Ishikawa (cell line): Measurements from ENCODE around the gene PEX11B.

Source experiments
- CEBPB ChIP-seq: IDR thresholded peaks from 2 replicates; pipeline ENCODE4 v1.6.1; 2012
- CREB1 ChIP-seq: IDR thresholded peaks from 2 replicates; pipeline ENCODE4 v1.6.1; 2012; ENCODE audit warnings: low read depth
- EP300 ChIP-seq: IDR thresholded peaks from 2 replicates; pipeline ENCODE4 v1.6.1; 2012; ENCODE audit warnings: borderline replicate concordance
- FOXM1 ChIP-seq: IDR thresholded peaks from 2 replicates; pipeline ENCODE4 v1.6.1; 2012; ENCODE audit warnings: low read depth, borderline replicate concordance
- NFIC ChIP-seq: IDR thresholded peaks from 2 replicates; pipeline ENCODE4 v1.6.1; 2012
- RAD21 ChIP-seq: IDR thresholded peaks from 2 replicates; pipeline ENCODE4 v1.6.1; 2012; ENCODE audit warnings: low read depth
- TAF1 ChIP-seq: IDR thresholded peaks from 2 replicates; pipeline ENCODE4 v1.6.1; 2012; ENCODE audit warnings: low read depth, mild to moderate bottlenecking
- TCF12 ChIP-seq: IDR thresholded peaks from 2 replicates; pipeline ENCODE4 v1.6.1; 2012; ENCODE audit warnings: low read depth
- YY1 ChIP-seq: IDR thresholded peaks from 2 replicates; pipeline ENCODE4 v1.6.1; 2012; ENCODE audit warnings: low read depth
- TF ChIP-seq, protein P1 (sequence below): IDR thresholded peaks from 2 replicates; pipeline ENCODE4 v1.6.1; 2012; ENCODE audit warnings: low read depth, mild to moderate bottlenecking
- TF ChIP-seq, protein P2 (sequence below): IDR thresholded peaks from 2 replicates; pipeline ENCODE4 v1.6.1; 2012

DNA sequence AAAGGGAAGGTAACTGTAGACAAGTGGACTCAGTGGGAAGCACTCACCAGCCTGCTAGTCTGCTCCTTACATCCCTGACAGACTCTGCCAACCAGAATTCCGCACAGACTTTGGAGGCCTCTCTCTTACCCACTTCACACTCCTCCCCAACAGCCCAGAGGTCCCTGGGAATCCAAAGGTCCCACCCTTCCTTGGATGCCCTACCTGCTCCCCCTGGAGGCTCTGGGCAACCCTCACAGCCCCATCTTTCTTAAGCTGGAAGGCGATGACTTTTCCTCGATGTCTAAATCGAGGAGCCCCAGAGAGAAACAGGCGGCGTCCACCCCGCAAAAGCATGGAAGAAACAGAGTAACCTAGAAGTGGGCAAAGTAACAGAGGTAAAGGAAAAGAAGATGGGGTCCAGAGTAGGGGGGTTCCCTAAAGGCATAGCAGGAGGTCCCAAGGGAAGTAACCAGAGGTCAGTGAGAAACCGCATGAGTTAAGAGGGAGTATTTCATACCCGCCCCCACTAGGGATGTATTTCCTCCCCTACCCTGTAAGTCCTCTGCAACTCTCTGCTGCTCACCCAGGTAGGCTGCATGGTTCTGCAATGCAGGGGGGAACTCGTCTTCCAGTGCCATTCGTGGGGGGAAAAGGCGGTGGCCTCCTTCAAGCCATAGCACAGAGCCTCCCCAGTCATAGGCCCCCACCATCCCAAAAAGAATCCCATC, 17.1 kb downstream of the PEX11B start:
- no peak for TF ChIP-seq CREB1
- no peak for TF ChIP-seq TCF12
- TF ChIP-seq NFIC, result no peak
- TF ChIP-seq RAD21, result no peak
- no peak for TF ChIP-seq FOXM1
- no peak for TF ChIP-seq CEBPB
- TF ChIP-seq TAF1, result no peak
- TF ChIP-seq, protein P1, sequence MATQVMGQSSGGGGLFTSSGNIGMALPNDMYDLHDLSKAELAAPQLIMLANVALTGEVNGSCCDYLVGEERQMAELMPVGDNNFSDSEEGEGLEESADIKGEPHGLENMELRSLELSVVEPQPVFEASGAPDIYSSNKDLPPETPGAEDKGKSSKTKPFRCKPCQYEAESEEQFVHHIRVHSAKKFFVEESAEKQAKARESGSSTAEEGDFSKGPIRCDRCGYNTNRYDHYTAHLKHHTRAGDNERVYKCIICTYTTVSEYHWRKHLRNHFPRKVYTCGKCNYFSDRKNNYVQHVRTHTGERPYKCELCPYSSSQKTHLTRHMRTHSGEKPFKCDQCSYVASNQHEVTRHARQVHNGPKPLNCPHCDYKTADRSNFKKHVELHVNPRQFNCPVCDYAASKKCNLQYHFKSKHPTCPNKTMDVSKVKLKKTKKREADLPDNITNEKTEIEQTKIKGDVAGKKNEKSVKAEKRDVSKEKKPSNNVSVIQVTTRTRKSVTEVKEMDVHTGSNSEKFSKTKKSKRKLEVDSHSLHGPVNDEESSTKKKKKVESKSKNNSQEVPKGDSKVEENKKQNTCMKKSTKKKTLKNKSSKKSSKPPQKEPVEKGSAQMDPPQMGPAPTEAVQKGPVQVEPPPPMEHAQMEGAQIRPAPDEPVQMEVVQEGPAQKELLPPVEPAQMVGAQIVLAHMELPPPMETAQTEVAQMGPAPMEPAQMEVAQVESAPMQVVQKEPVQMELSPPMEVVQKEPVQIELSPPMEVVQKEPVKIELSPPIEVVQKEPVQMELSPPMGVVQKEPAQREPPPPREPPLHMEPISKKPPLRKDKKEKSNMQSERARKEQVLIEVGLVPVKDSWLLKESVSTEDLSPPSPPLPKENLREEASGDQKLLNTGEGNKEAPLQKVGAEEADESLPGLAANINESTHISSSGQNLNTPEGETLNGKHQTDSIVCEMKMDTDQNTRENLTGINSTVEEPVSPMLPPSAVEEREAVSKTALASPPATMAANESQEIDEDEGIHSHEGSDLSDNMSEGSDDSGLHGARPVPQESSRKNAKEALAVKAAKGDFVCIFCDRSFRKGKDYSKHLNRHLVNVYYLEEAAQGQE, result no peak
- TF ChIP-seq, protein P2, sequence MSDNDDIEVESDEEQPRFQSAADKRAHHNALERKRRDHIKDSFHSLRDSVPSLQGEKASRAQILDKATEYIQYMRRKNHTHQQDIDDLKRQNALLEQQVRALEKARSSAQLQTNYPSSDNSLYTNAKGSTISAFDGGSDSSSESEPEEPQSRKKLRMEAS, result no peak
- TF ChIP-seq EP300, result no peak
- no peak for TF ChIP-seq YY1
